ENCODE results near the gene SRD5A1. TPM values are rescaled to one million over a fixed set of nuclear protein-coding genes. Genes with fewer than 3 reads are reported as not detected.

SRD5A1 gene
- total RNA-seq, 1 experiment from 2014 or later = 29.9 TPM

- Histone ChIP-seq H3K4ac (ENCODE audit: low read depth, low read length) (no peak overlapping the region), H4K20me1 (ENCODE audit: control insufficient read depth, insufficient read depth, insufficient read length) (no peaks in the 10 kb centered on the region), H3K23ac (ENCODE audit: insufficient read length, low read depth, low read length) (no peak overlapping the region), H3K14ac (ENCODE audit: insufficient read depth, low read length) (no peak overlapping the region), H4K5ac (ENCODE audit: insufficient read length, low read depth, low read length) (no peak overlapping the region), H4K8ac (replicated peaks; ENCODE audit: insufficient read length, low read depth, low read length) (no peak overlapping the region), H2BK15ac (ENCODE audit: low read depth, low read length) (no peak overlapping the region), H3K9me3 (ENCODE audit: control insufficient read depth, low read depth, low read length) (no peaks in the 10 kb centered on the region), H3K18ac (ENCODE audit: insufficient read length, low read depth, low read length) (no peak overlapping the region), H3T11ph (ENCODE audit: low read length) (no peak overlapping the region), H3K79me2 (ENCODE audit: insufficient read depth, low read length) (peaks cover 1% of the 10 kb centered on the region; the same call in 1 of the 2 replicates), H2AK5ac (ENCODE audit: insufficient read length, low read length) (no peak overlapping the region), H3K27me3 (ENCODE audit: insufficient read depth, low read length) (no peaks in the 10 kb centered on the region), H3K4me1 (ENCODE audit: insufficient read depth, low read length) (no peaks in the 10 kb centered on the region), H3K27ac (ENCODE audit: insufficient read length, low read depth, low read length) (no peak overlapping the region), H3K23me2 (ENCODE audit: insufficient read length, low read depth, low read length, poor library complexity, severe bottlenecking) (no peaks in the 10 kb centered on the region), H2BK120ac (ENCODE audit: low read depth, low read length, poor library complexity, severe bottlenecking) (no peak overlapping the region), H2BK12ac (ENCODE audit: insufficient read length, low read depth, low read length) (no peak overlapping the region), H2AFZ (ENCODE audit: low read length) (no peak overlapping the region), H2BK5ac (ENCODE audit: insufficient read length, low read length) (no peak overlapping the region), H3K4me2 (ENCODE audit: insufficient read depth, insufficient read length, low read length) (no peak overlapping the region), H2BK20ac (ENCODE audit: low read depth, low read length, poor library complexity, severe bottlenecking) (no peak overlapping the region), H3K9ac (ENCODE audit: extremely low read depth, insufficient read length, low read length) (no peak overlapping the region), H3K79me1 (ENCODE audit: insufficient read depth, low read depth, low read length, poor library complexity, severe bottlenecking) (peaks cover 3% of the 10 kb centered on the region), H4K91ac (ENCODE audit: insufficient read length, low read depth, low read length) (no peak overlapping the region), H3K56ac (ENCODE audit: insufficient read length, low read depth, low read length) (no peak overlapping the region)
- WGBS (ENCODE audit: extremely low coverage, insufficient read length, low lambda C conversion rate) = no CpG with 5 or more reads among the region's 3 CpGs
- Mint-ChIP-seq H3K36me3 (ENCODE audit: insufficient read depth in 1 of 3, low read depth in 3 of 3) (peaks cover 56 to 97% (median 87%) of the 10 kb centered on the region in 3 experiments), H3K27ac (no peak overlapping the region), H3K4me3 (no peak overlapping the region), H3K27me3 (ENCODE audit: low read depth) (no peaks in the 10 kb centered on the region), H3K4me1 (no peaks in the 10 kb centered on the region), H3K9me3 (no peaks in the 10 kb centered on the region)
- DNase-seq = no peak
- TF ChIP-seq CTCF (conservative IDR thresholded peaks at IDR 0.05) = no peak
These were observed 25.2 kb upstream of the SRD5A1 start for GRCh38 chr5:6608016-6608415.

Measured in H9 (cell line).